Activated CD4-positive, alpha-beta T cell treated with anti-CD3 and anti-CD28 coated beads for 36 hours (primary cell): ENCODE data around the gene BTBD7. TPM values are rescaled to one million over a fixed set of nuclear protein-coding genes. Genes with fewer than 3 reads are reported as not detected.

Experiments
- ATAC-seq: fragments of 200-7000 bp; cut with Tn5 transposase; one replicate; pipeline ENCODE4 v1.10.0; 2021; ENCODE audit warnings: mild to moderate bottlenecking, moderate library complexity
- CTCF ChIA-PET: fragments of 350-600 bp; sonication (Branson Sonifier 250); formaldehyde crosslinking; loops from one replicate; lab custom pipeline; 2021; ENCODE audit warnings: antibody characterized with exemption; lab: Charles Lee
- POLR2A ChIA-PET: fragments of 350-600 bp; sonication (Branson Sonifier 250); formaldehyde crosslinking; loops from one replicate; lab custom pipeline; 2021; ENCODE audit warnings: antibody characterized with exemption, inconsistent platforms; lab: Charles Lee
- DNase-seq: peaks from one replicate; pipeline ENCODE4 v3.0.0-alpha.2; 2020
- H3K27ac Mint-ChIP-seq: one replicate; pipeline ENCODE4 v1.8.0; 2021; ENCODE audit warnings: mixed read lengths
- H3K27me3 Mint-ChIP-seq: one replicate; pipeline ENCODE4 v1.8.0; 2021; ENCODE audit warnings: mixed read lengths
- H3K36me3 Mint-ChIP-seq: one replicate; pipeline ENCODE4 v1.8.0; 2021; ENCODE audit warnings: low read depth, mixed read lengths
- H3K4me1 Mint-ChIP-seq: one replicate; pipeline ENCODE4 v1.8.0; 2021; ENCODE audit warnings: mixed read lengths
- H3K4me3 Mint-ChIP-seq: one replicate; pipeline ENCODE4 v1.8.0; 2021; ENCODE audit warnings: mild to moderate bottlenecking, moderate library complexity, mixed read lengths
- H3K9me3 Mint-ChIP-seq: one replicate; pipeline ENCODE4 v1.8.0; 2021; ENCODE audit warnings: low read depth, mixed read lengths
- intact Hi-C, 2 experiments: fragments of 100-400 bp; cut with DNase I in 1 of 2; cut with micrococcal nuclease in 1 of 2; formaldehyde crosslinking; loops; one replicate each; pipeline versions ENCODE4 v1.14.2 to v1.15.1; 2022 to 2024; cut with DNase I, micrococcal nuclease
- total RNA-seq, 2 experiments: library from RNA; stranded (reverse); gene quantifications; one replicate each; pipeline ENCODE4 v1.2.3, GENCODE V29; 2021

Gene BTBD7
- total RNA-seq, 2 experiments from 2014 or later = 6.5 to 9.5 TPM

DNA sequence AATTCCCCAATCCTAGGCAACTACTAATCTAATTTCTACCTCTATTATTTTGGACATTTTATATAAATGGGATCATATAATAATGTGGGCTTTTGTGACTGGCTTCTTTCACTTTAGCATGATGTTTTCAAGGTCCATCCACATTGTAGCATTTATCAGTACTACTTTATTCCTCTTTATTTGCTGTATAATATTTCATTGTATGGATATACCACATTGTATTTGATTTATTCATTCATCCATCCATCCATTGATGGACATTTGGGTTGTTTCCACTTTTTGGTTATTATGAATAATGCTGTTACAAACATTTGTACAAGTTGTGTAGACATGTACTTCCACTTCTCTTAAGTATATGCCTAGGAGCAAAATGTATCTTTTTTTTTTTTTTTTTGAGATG, 17.3 kb downstream of the BTBD7 start:
- H3K4me3 Mint-ChIP-seq = no peak overlapping the region
- no peak overlapping the region for H3K27ac Mint-ChIP-seq
- DNase-seq (no peak), ATAC-seq (no peak)
- ChIA-PET POLR2A (no interaction called here), CTCF (no interaction called here)
- peaks cover 24% of the 10 kb centered on the region for H3K4me1 Mint-ChIP-seq
- no peaks in the 10 kb centered on the region for H3K27me3 Mint-ChIP-seq
- intact Hi-C loops = no loop called here
- H3K9me3 Mint-ChIP-seq = no peaks in the 10 kb centered on the region
- H3K36me3 Mint-ChIP-seq = peaks cover 1% of the 10 kb centered on the region

GRCh38 chr14:93311082-93311481, 21.8 kb downstream of the BTBD7 start:
- Mint-ChIP-seq H3K4me1 (peaks cover 22% of the 10 kb centered on the region), H3K27me3 (no peaks in the 10 kb centered on the region), H3K9me3 (no peaks in the 10 kb centered on the region), H3K27ac (no peak overlapping the region), H3K36me3 (no peaks in the 10 kb centered on the region), H3K4me3 (no peak overlapping the region)
- CTCF ChIA-PET = no interaction called here
- POLR2A ChIA-PET = no interaction called here
- DNase-seq (no peak), ATAC-seq (no peak)
- intact Hi-C loops = no loop called here

GRCh38 chr14:93309427-93309966, 23.3 kb downstream of the BTBD7 start:
- Mint-ChIP-seq H3K4me3 (no peak overlapping the region), H3K27ac (no peak overlapping the region), H3K4me1 (peaks cover 22% of the 10 kb centered on the region), H3K36me3 (no peaks in the 10 kb centered on the region), H3K27me3 (no peaks in the 10 kb centered on the region), H3K9me3 (no peaks in the 10 kb centered on the region)
- intact Hi-C loops = no loop called here
- no peak for DNase-seq
- no peak for ATAC-seq
- ChIA-PET POLR2A (no interaction called here), CTCF (interaction anchor here (1.0 kb wide), 1 partner anchor 15 kb away, joined by 3 read pairs; no protein-coding TSS in a partner anchor)

DNA sequence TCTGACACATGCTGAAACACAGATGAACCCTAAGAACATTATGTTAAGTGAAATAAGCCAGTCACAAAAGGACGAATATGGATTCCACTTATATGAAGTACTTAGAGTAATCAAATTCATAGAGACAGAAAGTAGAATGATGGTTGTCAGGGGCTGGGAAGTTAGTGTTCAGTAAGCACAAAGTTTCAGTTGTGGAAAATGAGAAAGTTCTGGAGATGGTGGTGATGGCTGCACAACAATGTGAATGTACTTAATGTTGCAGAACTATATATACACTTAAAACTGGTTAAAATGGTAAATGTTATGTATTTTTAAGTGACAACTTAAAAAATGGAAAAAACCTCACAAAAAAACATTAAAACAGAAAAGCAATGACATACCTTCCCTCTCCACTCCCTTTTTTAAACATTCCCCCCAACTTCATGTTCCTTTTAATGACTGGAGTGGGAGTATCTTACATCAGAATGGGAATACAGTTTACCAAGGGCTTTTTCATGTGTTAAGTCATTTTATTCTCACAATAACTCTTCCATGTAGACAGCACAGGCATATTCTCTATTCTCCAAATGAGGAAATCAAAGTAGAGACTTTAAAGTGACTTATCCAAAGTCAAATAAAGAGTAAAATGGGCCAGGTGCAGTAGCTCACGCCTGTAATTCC, 24.0 kb downstream of the BTBD7 start:
- ChIA-PET POLR2A (interaction anchor here (0.5 kb wide), 1 partner anchor 19 kb away, joined by 3 read pairs; no protein-coding TSS in a partner anchor), CTCF (interaction anchor here (1.0 kb wide), 1 partner anchor 14 kb away, joined by 3 read pairs; no protein-coding TSS in a partner anchor)
- Mint-ChIP-seq H3K27ac (no peak overlapping the region), H3K9me3 (no peaks in the 10 kb centered on the region), H3K4me3 (no peak overlapping the region), H3K36me3 (no peaks in the 10 kb centered on the region), H3K4me1 (peaks cover 22% of the 10 kb centered on the region), H3K27me3 (no peaks in the 10 kb centered on the region)
- intact Hi-C loops = no loop called here
- ATAC-seq (no peak), DNase-seq (no peak)

- DNase-seq = no peak
- no peak for ATAC-seq
- Mint-ChIP-seq H3K27me3 (no peaks in the 10 kb centered on the region), H3K4me1 (peaks cover 25% of the 10 kb centered on the region), H3K27ac (no peak overlapping the region), H3K36me3 (no peaks in the 10 kb centered on the region), H3K9me3 (no peaks in the 10 kb centered on the region), H3K4me3 (no peak overlapping the region)
- ChIA-PET POLR2A (no interaction called here), CTCF (no interaction called here)
- intact Hi-C loops = no loop called here
Measured at GRCh38 chr14:93306812-93307211, 26.0 kb downstream of the BTBD7 start.

- ChIA-PET POLR2A (no interaction called here), CTCF (no interaction called here)
- ATAC-seq (no peak), DNase-seq (no peak)
- intact Hi-C loops = no loop called here
- no peak overlapping the region for H3K27ac Mint-ChIP-seq
- H3K4me3 Mint-ChIP-seq = no peak overlapping the region
- no peaks in the 10 kb centered on the region for H3K9me3 Mint-ChIP-seq
- no peaks in the 10 kb centered on the region for H3K27me3 Mint-ChIP-seq
- no peaks in the 10 kb centered on the region for H3K36me3 Mint-ChIP-seq
- peaks cover 27% of the 10 kb centered on the region for H3K4me1 Mint-ChIP-seq
Measured at GRCh38 chr14:93305725-93306418, 27.0 kb downstream of the BTBD7 start.

- no peaks in the 10 kb centered on the region for H3K36me3 Mint-ChIP-seq
- DNase-seq (no peak), ATAC-seq (no peak)
- peaks cover 29% of the 10 kb centered on the region for H3K4me1 Mint-ChIP-seq
- no peaks in the 10 kb centered on the region for H3K27me3 Mint-ChIP-seq
- no peak overlapping the region for H3K4me3 Mint-ChIP-seq
- intact Hi-C loops = no loop called here
- H3K9me3 Mint-ChIP-seq = no peaks in the 10 kb centered on the region
- POLR2A ChIA-PET = no interaction called here
- CTCF ChIA-PET = no interaction called here
- H3K27ac Mint-ChIP-seq = no peak overlapping the region
Measured at GRCh38 chr14:93304771-93305170, 28.1 kb downstream of the BTBD7 start.

GRCh38 chr14:93303659-93304058, 29.2 kb downstream of the BTBD7 start:
- no peaks in the 10 kb centered on the region for H3K27me3 Mint-ChIP-seq
- CTCF ChIA-PET = no interaction called here
- intact Hi-C loops = no loop called here
- no peaks in the 10 kb centered on the region for H3K9me3 Mint-ChIP-seq
- peaks cover 23% of the 10 kb centered on the region for H3K4me1 Mint-ChIP-seq
- no peaks in the 10 kb centered on the region for H3K36me3 Mint-ChIP-seq
- ATAC-seq (no peak), DNase-seq (no peak)
- POLR2A ChIA-PET = no interaction called here
- no peak overlapping the region for H3K4me3 Mint-ChIP-seq
- no peak overlapping the region for H3K27ac Mint-ChIP-seq

DNA sequence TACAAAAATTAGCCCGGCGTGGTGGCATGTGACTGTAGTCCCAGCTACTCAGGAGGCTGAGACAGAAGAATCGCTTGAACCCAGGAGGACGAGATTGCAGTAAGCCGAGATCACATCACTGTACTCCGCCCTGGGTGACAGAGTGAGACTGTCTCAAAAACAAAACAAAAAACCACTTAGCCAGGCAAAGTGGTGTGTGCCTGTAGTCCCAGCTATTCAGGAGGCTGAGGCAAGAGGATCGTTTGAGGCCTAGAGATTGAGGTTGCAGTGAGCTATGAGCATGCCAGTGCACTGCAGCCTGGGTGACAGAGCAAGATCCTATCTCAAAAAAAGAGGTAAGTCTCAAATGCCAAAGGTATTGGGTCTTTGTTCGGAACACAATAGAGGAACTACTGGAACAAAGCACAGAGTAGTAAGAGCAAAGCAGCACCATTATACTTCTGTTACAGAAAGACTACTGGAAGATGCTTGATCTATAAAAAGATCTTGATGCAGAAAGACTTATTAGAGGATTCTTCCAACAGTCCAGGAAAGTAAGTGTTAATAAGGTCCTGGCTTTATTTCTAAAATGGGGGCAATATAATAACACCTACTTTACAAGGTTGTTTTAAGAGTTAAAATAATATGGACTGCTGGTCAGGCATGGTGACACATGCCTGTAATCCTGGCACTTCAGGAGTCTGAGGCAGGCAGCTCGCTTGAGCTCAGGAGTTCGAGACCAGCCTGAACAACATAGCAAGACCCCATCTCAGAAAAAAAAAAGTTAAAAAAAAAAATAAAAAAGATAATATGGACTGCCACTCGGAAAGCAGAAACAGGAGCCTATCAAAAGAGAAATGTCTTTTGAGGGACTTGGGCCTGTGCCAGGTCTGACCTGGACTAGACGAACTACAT, 29.9 kb downstream of the BTBD7 start:
- ChIA-PET POLR2A (no interaction called here), CTCF (interaction anchor here (0.6 kb wide), 1 partner anchor 24 kb away, joined by 3 read pairs; no protein-coding TSS in a partner anchor)
- ATAC-seq (no peak), DNase-seq (no peak)
- peaks cover 21% of the 10 kb centered on the region for H3K4me1 Mint-ChIP-seq
- no peaks in the 10 kb centered on the region for H3K9me3 Mint-ChIP-seq
- no peaks in the 10 kb centered on the region for H3K27me3 Mint-ChIP-seq
- no peak overlapping the region for H3K4me3 Mint-ChIP-seq
- H3K27ac Mint-ChIP-seq = no peak overlapping the region
- no peaks in the 10 kb centered on the region for H3K36me3 Mint-ChIP-seq
- intact Hi-C loops = no loop called here

DNA sequence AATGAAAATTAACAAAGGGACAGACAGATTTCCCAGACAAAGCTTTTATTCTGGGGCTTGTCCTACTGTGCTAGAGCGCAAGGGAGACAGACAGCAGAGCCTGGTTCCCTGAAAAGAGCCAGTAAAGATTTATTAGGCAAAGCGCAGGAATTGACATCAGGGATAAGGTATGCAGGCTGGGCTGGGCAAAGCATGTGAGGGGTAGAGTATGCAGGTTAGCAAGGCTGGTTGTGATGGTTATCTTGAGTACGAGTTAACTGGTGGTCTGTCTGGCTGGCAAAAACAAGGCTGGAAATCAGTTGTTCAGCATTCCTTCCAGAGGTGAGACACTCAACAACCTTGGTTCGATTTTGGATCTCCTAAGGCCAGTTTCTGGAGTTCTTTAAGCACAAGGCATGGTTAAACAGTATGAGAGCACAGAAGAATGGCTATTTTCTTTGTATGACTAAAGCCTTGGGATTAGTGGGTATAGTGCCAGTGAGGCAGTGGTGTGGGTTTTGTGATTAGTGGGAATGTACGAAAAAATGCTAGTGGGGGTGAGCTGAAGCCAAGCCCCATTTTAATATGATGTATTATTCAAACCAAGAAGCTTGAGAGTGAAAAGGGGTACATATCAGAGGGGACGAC, 30.9 kb downstream of the BTBD7 start:
- intact Hi-C loops = no loop called here
- ChIA-PET POLR2A (no interaction called here), CTCF (interaction anchor here (0.5 kb wide), 1 partner anchor 10 kb away, joined by 3 read pairs; no protein-coding TSS in a partner anchor)
- Mint-ChIP-seq H3K27ac (no peak overlapping the region), H3K9me3 (no peaks in the 10 kb centered on the region), H3K4me3 (no peak overlapping the region), H3K4me1 (peaks cover 16% of the 10 kb centered on the region), H3K27me3 (no peaks in the 10 kb centered on the region), H3K36me3 (no peaks in the 10 kb centered on the region)
- DNase-seq (no peak), ATAC-seq (no peak)

DNA sequence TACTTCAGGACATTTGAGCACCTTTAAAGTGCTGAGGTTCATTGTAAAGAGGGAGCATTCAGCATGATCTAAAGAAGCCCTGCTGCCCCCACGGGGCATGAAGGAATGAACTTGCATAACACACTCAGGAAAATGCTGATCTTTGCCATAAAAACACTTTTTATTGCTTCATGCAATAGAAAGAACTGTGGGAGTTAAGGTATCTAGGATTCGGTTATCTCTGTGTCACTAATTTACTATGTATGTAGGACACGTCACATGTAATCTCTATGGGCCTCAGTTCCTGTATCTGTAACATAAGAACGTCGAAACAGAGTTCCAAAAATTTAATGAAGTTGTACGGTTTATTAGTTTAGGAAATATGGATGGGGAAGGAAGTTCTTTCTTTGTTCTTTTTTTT, 33.0 kb downstream of the BTBD7 start:
- ChIA-PET CTCF (no interaction called here), POLR2A (interaction anchor here (0.6 kb wide), 1 partner anchor 633 kb away, joined by 7 read pairs; no protein-coding TSS in a partner anchor)
- H3K36me3 Mint-ChIP-seq = no peaks in the 10 kb centered on the region
- peaks cover 14% of the 10 kb centered on the region for H3K4me1 Mint-ChIP-seq
- no peak overlapping the region for H3K27ac Mint-ChIP-seq
- H3K27me3 Mint-ChIP-seq = no peaks in the 10 kb centered on the region
- H3K4me3 Mint-ChIP-seq = no peak overlapping the region
- intact Hi-C loops = no loop called here
- H3K9me3 Mint-ChIP-seq = no peaks in the 10 kb centered on the region
- DNase-seq = no peak
- no peak for ATAC-seq
